Limb (tissue), 2 donors: ENCODE data around the gene CD274.
"Not testable (repeated sequence)": the region's sequence is repeated elsewhere in the genome, so short reads cannot be mapped to it uniquely, and the experiment has no call there.

Source experiments
- DNase-seq, 2 donors: peaks; one replicate each; pipeline ENCODE4 v3.0.0-alpha.2; 2016; ENCODE audit errors: extremely low spot score in 2 of 2

The CD274 gene

DNA sequence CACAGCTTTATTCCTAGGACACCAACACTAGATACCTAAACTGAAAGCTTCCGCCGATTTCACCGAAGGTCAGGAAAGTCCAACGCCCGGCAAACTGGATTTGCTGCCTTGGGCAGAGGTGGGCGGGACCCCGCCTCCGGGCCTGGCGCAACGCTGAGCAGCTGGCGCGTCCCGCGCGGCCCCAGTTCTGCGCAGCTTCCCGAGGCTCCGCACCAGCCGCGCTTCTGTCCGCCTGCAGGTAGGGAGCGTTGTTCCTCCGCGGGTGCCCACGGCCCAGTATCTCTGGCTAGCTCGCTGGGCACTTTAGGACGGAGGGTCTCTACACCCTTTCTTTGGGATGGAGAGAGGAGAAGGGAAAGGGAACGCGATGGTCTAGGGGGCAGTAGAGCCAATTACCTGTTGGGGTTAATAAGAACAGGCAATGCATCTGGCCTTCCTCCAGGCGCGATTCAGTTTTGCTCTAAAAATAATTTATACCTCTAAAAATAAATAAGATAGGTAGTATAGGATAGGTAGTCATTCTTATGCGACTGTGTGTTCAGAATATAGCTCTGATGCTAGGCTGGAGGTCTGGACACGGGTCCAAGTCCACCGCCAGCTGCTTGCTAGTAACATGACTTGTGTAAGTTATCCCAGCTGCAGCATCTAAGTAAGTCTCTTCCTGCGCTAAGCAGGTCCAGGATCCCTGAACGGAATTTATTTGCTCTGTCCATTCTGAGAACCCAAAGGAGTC lies at the start of gene CD274:
CD274 (plus strand) TSS at position 184 of the 733 bp plus-strand sequence. CDS start 5,572 bp downstream, outside the sequence.
- DNase-seq = peak; percentile 80 to 81

- DNase-seq = no peak
Measured at GRCh38 chr9:5402217-5402616, 48.1 kb upstream of the CD274 start.

DNA sequence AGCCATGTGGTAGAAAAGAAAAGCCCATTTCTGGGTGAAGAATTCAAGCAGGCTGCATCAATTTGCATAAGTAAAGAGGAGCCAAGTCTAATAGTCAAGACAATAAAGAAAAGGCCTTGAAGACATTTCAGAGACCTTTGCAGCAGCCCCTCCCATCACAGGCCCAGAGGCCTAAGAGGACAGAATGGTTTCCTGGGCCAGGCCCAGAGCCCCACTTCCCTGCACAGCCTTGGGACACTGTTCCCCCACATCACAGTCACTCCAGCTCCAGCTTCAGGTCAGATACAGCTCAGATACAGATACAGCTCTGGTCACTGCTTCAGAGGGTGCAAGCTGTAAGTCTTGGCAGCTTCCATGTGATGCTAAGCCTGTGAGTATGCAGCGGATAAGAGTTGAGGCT lies 41.7 kb upstream of the CD274 start:
- DNase-seq = no peak

GRCh38 chr9:5416953-5417352 lies 33.4 kb upstream of the CD274 start:
- DNase-seq = no peak

DNA sequence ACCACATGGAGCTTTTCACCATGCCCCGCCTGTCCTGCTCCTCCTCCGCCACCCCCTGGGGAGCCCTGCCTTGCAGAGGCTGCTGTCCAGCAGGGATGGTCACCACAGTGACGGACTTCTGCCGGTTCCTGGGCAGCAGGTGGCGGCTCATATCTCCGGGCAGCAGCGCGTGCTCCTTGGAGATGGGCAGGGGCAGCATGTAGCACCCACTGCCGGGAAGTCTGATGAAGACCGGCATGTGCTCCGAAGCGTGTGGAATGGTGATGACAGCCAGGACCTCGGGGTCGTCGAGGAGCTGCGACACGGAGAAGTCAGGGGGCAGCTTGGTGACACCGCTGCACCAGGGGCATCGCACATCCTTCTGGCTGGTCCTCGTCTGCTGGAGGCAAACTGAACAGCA lies 31.9 kb upstream of the CD274 start:
- no peak for DNase-seq

DNA sequence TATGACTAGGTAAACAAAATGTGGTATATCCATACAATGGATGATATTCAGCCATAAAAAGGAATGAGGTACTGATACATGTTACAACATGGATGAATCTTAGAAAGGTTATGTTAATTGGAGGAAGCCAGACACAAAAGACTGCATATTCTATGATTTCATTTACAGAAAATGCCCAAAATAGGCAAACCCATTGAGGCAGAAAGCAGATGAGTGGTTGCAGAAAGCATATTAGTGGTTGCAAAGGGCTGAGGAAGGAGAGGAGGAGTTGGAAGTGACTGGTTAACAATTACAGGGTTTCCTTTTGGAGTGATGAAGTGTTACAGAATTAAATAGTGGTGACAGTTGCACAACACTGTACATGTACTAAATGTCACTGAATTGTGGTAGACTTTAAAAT lies 30.4 kb upstream of the CD274 start:
- no peak for DNase-seq

- DNase-seq = no peak
Measured at GRCh38 chr9:5421163-5421562, 29.2 kb upstream of the CD274 start.

- DNase-seq = no peak
Measured at GRCh38 chr9:5422276-5422675, 28.1 kb upstream of the CD274 start.

GRCh38 chr9:5425006-5425628 lies 25.2 kb upstream of the CD274 start:
- DNase-seq = no peak

- DNase-seq = no peak
Measured at GRCh38 chr9:5427005-5427404, 23.3 kb upstream of the CD274 start.

DNA sequence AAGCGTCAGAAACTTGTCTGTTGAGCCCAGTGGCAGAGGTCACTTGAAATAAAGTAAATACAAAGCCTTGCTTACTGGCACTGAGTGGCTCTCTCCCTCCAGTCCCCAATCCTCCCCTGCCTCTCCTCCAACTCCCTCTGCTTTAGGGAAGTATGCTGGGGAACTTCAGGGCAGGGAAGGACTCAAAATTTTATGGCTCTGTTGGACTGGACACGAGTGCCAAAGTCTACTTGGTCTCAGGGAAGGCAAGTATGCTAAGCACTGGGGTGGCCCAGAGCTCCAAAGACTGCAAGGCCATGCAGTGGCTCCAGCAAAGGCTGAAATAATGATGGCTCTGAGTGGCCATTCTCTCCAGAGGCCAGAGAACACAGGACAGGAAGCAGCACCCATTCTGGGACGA lies 22.2 kb upstream of the CD274 start:
- DNase-seq = no peak

DNA sequence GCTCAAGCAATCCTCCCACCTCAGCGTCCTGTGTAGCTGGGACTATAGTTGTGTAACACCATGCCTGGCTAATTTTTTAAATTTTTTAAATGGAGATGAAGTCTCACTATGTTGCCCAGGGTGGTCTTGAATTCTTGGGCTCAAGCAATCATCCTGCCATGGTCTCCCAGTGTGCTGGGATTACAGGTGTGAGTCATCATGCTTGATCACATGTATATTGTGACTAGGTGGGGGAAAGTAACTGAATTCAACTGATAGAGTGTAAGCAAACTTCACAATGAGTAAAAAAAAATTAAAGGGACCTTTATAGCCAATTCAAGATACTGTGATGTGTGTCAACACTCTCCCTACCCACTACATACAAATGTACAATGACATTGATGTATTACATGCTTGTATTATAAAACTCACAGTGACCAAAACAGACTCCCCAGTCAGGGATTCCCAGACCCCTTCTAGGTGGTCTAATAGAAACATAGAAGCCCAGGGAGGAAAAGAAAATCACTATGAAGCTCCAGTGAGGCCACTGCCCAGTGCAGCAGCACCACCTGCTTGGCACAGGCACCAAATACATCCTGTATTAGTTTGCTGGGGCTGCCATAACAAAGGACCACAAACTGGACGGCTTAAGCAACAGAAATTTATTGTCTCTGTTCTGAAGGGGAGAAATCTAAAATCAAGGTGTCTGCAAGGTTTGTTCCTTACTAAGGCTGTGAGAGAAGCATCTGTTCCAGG lies 21.4 kb upstream of the CD274 start:
- no peak for DNase-seq

DNA sequence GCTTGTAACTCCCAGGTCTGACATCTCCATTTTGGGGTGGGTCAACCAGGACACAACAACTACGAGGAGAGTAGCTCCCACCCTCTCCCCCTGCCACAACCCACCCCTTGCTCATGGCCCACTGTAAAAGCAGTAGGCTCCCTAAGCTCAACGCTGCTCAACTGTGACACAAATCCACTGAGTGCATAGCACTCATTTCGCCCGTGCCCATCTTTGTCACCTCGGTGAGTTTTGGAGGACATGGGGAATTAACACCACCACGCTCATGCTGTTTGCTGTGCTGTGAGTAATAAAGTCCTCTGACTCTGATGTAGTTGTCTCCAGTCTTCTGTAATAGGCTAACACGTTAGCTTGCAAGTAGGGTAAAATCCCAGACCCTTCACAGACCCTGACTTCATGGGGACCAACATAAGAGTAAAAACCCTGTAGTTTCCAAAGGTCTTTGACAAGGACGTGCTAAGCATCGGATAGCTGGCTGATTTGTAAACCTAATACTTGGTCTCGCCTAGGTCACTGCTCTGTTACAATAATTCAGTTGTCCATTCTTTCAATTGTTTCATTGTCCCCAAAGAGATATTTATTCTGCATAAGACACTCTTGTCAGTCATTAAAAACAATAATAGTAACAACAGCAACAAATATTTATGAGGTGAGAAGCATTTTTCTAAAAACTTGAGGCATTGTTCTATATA lies 20.3 kb upstream of the CD274 start:
- DNase-seq = no peak

- DNase-seq = no peak
Measured at GRCh38 chr9:5430912-5431311, 19.4 kb upstream of the CD274 start.

DNA sequence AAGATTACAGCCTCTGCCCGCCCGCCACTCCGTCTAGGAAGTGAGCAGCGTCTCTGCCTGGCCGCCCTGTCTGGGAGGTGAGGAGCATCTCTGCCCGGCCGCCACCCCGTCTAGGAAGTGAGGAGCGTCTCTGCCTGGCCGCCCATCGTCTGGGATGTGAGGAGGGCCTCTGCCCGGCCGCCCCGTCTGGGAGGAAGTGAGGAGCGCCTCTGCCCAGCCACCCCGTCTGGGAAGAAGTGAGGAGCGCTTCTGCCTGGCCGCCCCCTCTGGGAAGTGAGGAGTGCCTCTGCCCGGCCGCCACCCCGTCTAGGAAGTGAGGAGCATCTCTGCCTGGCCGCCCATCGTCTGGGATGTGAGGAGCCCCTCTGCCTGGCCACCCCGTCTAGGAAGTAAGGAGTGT lies 17.5 kb upstream of the CD274 start:
- not testable (repeated sequence) for DNase-seq

GRCh38 chr9:5433328-5433727 lies 17.0 kb upstream of the CD274 start:
- not testable (repeated sequence) for DNase-seq

DNA sequence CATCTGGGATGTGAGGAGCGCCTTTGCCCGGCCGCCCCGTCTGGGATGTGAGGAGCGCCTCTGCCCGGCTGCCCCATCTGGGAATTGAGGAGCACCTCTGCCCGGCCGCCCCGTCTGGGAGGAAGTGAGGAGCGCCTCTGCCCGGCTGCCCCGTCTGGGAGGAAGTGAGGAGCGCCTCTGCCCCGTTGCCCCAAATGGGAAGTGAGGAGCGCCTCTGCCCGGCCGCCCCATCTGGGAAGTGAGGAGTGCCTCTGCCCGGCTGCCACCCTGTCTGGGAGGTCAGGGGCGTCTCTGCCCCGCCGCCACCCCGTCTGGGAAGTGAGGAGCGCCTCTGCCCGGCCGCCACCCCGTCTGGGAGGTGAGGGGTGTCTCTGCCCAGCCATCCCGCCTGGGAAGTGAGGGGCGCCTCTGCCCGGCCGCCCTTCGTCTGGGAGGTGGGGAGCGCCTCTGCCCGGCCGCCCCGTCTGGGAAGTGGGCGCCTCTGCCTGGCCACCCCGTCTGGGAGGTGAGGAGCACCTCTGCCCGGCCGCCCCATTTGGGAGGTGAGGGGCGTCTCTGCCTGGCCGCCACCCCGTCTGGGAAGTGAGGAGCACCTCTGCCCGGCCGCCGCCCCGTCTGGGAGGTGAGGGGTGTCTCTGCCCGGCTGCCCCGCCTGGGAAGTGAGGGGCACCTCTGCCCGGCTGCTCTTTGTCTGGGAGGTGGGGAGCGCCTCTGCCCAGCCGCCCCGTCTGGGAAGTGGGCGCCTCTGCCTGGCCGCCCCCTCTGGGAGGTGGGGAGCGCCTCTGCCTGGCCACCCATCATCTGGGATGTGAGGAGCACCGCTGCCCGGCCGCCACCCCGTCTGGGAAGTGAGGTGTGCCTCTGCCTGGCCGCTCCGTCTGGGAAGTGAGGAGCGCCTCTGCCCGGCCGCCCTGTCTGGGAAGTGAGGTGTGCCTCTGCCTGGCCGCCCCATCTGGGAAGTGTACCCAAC lies 16.2 kb upstream of the CD274 start:
- not testable (repeated sequence) for DNase-seq

DNA sequence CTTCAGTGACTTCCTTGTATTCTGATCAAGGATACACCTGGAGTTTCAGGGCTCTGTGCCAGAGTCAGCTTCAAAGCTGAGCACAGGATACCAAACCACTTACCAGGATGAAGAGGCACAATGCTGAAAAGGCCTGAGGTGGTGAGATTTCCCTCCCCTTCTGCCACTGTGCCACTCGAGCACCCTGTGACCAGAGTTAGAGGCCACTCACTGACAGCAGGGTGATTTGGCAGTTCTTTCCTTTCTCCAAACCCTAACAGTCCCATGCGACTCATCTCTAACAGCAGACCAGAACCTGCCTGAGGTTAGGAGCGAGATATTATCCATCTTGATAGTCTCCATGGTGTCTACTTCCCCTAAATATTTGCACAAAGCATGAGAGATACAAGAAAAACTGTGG lies 14.4 kb upstream of the CD274 start:
- DNase-seq = no peak

DNA sequence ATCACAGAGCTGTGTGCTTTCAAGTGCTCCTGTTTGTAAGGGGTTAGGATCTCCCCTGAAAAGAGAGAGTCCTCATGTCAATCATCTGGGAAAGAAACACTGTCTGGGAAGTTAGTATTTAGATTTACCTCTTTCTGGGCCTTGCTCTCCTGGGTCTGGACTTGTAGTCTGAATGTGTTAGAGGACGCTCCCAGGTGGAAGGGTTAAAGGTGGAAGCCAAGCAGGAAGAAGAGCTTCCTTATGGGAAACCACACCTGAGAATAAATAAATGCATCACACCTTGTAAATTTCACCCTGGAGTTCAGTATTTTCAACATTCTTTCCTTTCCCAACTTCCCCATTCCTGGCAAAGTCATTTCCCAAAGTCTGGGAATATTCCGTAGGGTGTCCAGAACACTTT lies 13.9 kb upstream of the CD274 start:
- DNase-seq = no peak

GRCh38 chr9:5437254-5438216 lies 12.8 kb upstream of the CD274 start, which contains the start of gene PLGRKT:
Gene PLGRKT, minus strand, starts transcription at chr9:5437925. Its CDS starts 5,948 bp downstream, at chr9:5431977.
- DNase-seq = peak; percentile 92 to 93
